HCEC 1CT (cell line): ENCODE data around the gene ZNF804B.
"Not testable (repeated sequence)": the region's sequence is repeated elsewhere in the genome, so short reads cannot be mapped to it uniquely, and the experiment has no call there.

Source experiments
- DNase-seq: peaks from one replicate; pipeline ENCODE4 v3.0.0-alpha.2; 2017

Gene ZNF804B

GRCh38 chr7:89104748-89105685 lies 345.5 kb downstream of the ZNF804B start:
- peak; percentile 8 for DNase-seq

DNA sequence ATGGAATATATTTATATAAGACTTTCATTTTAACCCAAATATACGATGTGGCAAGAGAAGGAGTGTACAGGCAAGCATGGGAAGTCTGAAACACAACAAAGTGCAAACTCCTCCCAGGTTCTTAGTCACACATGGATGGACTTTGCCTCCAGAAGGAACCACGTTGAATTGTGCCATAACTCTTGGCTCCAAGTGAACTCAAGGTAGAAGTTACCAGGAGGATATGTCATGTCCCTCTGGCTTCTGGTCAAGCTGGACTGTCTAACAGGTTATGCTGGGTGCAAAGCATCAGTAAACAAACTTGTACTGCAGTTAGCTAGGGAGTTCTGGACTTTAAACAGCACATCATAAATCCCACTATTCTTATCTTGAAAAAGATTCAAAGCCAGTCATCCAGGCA lies 364.4 kb downstream of the ZNF804B start:
- DNase-seq, result no peak

GRCh38 chr7:89129600-89130375 lies 370.3 kb downstream of the ZNF804B start:
- no peak for DNase-seq

GRCh38 chr7:89133357-89133756 lies 373.9 kb downstream of the ZNF804B start:
- no peak for DNase-seq

DNA sequence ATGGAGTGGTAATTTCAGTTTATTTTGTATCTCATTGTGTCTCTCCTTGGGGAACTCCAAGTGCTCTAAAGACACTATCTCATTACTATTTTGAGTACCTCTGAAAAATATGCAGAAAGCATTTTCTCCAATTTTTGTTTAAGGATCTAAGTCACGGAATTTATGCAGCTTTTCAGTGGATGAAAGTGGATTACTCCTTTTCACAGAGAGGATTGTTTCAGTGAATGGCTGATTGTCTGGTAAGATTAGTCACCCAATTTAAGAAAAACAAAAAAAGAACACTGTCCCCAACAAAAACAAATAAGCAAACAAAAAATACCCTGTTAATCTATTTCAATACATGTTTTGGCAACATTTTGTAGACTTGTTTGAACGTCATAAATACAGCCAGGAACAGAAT lies 374.3 kb downstream of the ZNF804B start:
- no peak for DNase-seq

GRCh38 chr7:89145801-89146200 lies 386.3 kb downstream of the ZNF804B start:
- DNase-seq, result no peak

DNA sequence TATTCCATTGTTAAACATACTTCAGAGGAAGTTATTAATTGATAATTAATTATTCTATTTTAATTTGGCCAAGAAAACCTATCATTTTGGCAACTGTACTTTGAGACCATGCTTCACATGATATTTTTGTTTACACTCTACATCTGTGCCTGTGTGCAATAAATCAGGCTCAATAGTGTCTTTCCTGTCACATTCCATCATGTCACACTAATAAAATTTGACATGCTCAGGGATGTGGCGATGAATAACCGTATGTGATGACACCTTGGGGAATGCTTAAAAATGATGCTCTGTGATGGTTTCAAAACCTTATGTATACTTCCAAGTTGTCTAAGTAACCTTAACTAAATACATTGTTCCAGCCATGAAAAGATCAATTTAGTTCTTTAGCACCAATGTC lies 400.6 kb downstream of the ZNF804B start:
- no peak for DNase-seq

- DNase-seq, result no peak
Observed at GRCh38 chr7:89165421-89165820, 405.9 kb downstream of the ZNF804B start.

DNA sequence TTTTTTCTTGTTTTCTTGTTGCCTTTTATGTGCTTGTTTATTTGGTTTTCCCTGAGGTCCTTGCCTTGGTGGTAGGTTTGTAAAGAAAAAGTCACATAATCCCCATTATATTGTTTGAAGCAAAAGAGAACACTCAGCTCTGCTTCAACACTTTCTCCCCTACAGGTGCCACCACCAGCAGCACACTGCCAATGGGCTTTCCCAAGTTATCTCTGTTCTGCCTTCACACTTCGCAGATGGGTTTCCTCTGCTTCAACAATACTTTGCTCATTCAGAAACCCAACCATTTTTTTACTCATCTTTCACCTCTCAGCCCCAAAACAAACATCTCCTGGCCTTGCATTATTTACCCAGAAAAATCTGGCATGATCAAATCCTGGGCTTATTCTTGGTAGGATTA lies 411.1 kb downstream of the ZNF804B start:
- DNase-seq, result no peak

DNA sequence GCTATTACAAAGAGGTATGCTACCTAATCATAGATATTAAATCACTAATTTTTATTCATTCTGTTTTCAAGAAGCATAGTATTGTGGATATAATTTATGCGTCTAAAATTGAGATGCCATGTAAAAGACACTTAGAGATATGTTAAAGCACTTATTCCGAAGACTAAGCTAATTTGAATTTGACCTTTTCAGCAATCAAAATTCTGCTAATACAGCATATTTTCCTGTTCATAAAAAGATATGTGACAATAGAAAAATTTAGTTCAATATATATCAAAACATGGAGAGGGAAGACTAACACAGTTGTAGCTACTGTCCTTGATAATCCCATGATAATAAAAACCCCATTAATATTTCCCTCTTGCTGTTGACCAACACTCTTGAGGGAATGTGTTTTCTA lies 422.6 kb downstream of the ZNF804B start:
- DNase-seq, result no peak

DNA sequence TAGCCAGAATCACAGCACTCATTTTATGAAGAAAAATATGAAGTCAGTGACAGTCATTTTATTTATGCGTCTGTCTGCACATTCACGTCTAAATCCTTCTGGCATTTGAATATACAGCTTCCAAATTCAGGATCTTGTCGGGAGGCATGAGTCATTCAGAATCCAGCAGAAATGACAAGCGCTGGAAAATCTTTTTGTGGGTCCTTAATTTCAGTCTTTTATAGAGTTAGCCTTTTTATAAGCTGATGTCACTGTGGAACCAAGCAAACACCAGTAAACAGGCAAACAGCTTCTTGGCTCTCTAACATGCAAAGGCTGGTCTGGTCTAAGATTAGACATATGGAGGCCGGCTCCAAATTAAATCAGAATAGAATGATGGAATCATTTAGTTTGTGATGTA lies 424.2 kb downstream of the ZNF804B start:
- DNase-seq, result no peak

GRCh38 chr7:89200758-89201157 lies 441.3 kb downstream of the ZNF804B start:
- DNase-seq, result no peak

GRCh38 chr7:89223900-89224395 lies 464.4 kb downstream of the ZNF804B start:
- peak; percentile 13 for DNase-seq

DNA sequence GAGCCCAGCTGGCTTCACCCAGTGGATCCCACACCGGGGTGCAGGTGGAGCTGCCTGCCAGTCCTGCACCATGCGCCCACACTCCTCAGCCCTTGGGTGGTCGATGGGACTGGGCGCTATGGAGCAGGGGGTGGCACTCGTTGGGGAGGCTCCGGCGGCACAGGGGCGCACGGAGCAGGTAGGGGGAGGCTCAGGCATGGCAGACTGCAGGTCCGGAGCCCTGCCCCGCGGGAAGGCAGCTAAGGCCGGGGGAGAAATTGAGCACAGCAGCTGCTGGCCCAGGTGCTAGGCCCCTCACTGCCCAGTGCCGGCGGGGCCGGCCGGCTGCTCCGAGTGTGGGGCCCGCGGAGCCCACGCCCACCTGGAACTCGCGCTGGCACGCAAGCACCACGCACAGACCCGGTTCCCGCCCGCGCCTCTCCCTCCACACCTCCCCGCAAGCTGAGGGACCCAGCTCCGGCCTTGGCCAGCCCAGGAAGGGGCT lies 469.2 kb downstream of the ZNF804B start:
- DNase-seq, result not testable (repeated sequence)

DNA sequence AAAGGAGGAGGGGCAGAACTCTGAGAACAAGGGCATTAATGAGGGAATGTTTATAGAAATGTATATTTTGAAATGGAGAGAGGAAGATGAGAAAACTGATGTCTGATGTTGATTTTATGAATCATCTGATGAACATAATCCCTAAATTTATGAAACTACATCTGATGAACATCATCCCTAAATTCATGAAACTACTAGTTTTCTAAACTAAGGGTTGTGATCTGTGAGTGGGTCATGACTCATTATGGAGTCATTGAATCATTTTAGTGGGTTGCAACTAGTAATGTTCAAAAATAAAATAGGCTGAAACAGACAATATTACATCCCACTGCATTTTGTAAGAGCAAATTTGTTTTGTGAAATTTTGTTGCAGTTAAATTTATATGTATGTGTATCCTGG lies 478.7 kb downstream of the ZNF804B start:
- peak; percentile 92 for DNase-seq

- DNase-seq, result no peak
Observed at GRCh38 chr7:89246196-89246595, 486.7 kb downstream of the ZNF804B start.

- DNase-seq, result no peak
Observed at GRCh38 chr7:89247207-89247606, 487.7 kb downstream of the ZNF804B start.

DNA sequence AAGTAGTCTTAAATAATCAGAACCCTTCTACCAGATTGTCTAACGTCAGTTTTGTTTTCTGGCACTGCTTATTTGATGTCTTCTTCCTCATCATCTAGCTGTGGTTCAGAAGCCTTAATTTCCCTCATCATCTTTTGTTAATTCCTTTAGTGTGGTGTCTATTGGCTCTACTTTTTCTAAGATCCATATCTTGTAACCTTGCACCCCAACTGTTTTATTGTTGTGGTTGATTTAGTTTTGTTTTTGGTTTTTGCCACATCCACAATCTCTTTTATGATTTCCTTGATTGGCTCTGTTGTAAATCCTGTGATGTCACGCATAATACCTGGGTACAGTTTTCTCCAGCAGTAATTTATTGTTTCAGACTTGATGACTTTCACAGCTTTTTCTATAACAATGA lies 499.6 kb downstream of the ZNF804B start:
- no peak for DNase-seq

DNA sequence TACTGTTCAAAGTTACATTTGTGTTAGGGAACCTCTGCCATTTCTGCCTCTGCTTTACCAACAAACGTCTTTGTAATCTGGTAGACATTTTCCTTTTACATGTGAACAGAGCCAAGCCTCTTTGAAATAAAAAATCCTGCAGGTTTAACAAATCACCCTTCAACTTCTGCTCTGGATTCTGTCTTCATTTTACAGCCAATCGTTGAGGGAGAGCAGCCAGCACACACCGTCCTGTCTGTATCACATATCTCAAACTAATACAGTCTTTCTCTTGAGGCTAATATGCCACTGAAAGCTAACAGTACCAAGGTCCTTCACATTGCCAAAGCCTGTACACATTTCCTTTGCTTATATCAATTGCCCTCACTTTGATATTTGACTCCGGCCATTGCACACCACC lies 504.6 kb downstream of the ZNF804B start:
- DNase-seq, result no peak

- no peak for DNase-seq
Observed at GRCh38 chr7:89265631-89266030, 506.1 kb downstream of the ZNF804B start.

GRCh38 chr7:89283302-89283701 lies 523.8 kb downstream of the ZNF804B start:
- DNase-seq, result no peak

- DNase-seq, result no peak
Observed at GRCh38 chr7:89308535-89308934, 549.0 kb downstream of the ZNF804B start.

GRCh38 chr7:89311886-89312285 lies 552.4 kb downstream of the ZNF804B start:
- no peak for DNase-seq

DNA sequence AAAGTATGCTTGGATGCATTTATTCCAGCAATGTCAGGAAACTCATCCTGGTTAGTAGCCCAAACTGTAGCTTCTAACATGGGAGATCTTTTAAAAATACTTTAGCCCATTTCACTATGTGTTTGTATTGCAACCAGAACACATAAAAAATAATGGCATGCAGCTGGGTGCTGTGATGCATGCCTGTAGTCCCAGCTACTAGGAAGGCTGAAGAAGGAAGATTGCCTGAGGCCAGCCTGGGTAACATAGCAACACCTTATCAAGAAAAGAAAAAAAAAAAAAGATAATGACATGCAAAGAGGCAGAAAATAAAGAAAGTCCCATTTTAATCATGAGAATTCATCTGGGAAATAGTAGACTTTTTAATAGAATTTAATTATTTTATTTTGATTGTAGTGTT lies 553.1 kb downstream of the ZNF804B start:
- DNase-seq, result no peak
